GM12864 (cell line): ENCODE data around the gene HOXD9.
A peak's percentile ranks its signal among the peaks of the same experiment; 100 is the strongest.

Experiments used
- DNase-seq: peaks from one replicate; pipeline ENCODE4 v3.0.0-alpha.2; 2011; ENCODE audit warnings: low read depth
- H3K4me3 ChIP-seq: 2 replicates; pipeline ENCODE4 v1.5.1; 2011; ENCODE audit warnings: mild to moderate bottlenecking, low read depth, low read length, control low read depth
- TF ChIP-seq, protein P1 (sequence below): IDR thresholded peaks from 2 replicates; pipeline ENCODE4 v1.5.1; 2011; ENCODE audit warnings: low read depth, mild to moderate bottlenecking, moderate library complexity, low read length, control low read depth, inconsistent platforms; ENCODE audit errors: missing control alignments

Gene HOXD9

DNA sequence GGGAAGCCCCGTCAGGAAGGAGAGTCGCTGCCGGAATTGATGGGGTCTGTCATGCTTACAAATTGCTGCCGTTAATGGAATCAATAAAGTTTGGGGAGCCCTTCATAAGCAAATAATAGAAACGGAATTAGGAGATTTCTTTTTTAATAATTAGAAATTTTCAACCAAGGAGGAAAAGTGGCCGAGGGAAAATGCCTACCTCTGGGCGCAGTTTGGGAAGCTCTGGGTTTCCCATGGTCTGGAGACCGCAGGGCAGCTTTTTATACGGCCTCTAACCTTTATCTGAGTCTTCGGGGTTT is 40.0 kb upstream of the HOXD9 start:
- DNase-seq = no peak
- no peak overlapping the region for H3K4me3 ChIP-seq
- TF ChIP-seq, protein P1, sequence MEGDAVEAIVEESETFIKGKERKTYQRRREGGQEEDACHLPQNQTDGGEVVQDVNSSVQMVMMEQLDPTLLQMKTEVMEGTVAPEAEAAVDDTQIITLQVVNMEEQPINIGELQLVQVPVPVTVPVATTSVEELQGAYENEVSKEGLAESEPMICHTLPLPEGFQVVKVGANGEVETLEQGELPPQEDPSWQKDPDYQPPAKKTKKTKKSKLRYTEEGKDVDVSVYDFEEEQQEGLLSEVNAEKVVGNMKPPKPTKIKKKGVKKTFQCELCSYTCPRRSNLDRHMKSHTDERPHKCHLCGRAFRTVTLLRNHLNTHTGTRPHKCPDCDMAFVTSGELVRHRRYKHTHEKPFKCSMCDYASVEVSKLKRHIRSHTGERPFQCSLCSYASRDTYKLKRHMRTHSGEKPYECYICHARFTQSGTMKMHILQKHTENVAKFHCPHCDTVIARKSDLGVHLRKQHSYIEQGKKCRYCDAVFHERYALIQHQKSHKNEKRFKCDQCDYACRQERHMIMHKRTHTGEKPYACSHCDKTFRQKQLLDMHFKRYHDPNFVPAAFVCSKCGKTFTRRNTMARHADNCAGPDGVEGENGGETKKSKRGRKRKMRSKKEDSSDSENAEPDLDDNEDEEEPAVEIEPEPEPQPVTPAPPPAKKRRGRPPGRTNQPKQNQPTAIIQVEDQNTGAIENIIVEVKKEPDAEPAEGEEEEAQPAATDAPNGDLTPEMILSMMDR = no peak

DNA sequence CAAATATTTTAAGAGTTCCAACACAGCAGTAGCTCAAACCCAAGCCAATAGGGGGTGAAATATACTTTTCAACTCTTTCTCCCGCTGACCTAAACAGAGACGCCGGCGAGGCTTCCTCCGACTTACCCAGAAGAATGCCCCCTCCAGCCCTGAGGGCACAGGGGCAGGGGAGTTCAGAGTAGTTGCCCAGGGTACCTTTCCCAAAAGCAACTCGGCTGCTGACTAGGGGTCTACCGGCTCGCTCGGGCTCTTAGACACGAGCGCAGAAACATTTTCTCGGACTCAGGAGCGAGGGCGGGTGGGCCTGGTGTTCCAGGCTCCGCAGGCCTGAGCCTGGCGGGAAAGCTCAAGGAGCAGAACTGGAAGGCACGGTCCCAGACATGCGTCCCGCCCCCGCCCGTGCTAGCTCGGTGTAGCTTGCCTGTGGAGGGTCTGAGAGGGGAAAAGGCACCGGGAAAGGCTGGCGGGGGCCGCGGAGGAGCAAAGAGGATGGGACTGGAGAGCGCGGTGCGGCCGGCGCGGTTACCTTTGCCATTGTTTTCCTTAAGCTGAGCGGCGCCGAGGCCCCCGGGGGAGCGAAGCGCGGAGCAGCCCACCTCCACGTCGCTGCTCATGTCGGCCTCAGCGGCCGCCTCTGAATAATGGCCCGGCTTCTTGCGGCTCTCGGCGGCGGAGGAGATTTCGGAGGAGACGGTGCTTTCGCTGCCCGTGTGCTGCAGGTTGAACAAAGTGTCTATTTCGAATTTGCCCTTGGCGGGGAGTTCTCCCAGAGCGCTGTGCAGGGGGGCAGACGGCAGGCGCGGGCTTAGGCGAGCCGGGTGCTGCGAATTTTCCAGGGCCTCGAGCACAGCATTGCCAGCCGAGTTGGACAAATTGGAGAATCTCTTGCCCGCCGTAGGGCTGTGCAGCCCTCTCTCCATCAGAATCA is 39.4 kb upstream of the HOXD9 start:
- DNase-seq = no peak
- TF ChIP-seq, protein P1 = no peak
- no peak overlapping the region for H3K4me3 ChIP-seq

DNA sequence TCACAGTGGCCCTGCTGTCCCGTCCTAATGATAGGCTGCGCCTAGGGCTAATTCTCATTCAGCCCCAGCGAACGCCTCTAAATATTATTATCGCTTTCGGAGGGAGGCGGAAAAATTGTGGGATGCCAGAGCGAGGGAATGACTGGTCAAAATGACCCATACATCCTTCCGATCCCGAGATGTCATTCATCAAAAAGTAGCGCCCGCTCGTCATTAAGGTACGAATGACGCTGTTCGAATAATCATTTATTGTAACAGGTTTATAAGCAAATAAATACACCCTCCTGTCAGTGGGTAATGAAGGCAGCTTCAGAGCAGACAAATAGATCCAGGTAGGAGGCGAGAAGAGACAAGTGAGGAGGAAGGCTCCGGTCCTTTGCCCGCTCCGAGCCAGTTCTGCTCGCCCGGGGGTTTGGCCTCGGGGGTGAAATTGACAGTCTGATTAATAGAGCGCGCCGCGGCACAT is 38.7 kb upstream of the HOXD9 start, which contains the start of gene EVX2:
Gene EVX2, minus strand, starts transcription at position 167 of the 466 bp plus-strand sequence. CDS start 186 bp downstream, outside the sequence.
- TF ChIP-seq, protein P1 = no peak
- no peak for DNase-seq
- H3K4me3 ChIP-seq = no peak within 1 kb of the TSS

DNA sequence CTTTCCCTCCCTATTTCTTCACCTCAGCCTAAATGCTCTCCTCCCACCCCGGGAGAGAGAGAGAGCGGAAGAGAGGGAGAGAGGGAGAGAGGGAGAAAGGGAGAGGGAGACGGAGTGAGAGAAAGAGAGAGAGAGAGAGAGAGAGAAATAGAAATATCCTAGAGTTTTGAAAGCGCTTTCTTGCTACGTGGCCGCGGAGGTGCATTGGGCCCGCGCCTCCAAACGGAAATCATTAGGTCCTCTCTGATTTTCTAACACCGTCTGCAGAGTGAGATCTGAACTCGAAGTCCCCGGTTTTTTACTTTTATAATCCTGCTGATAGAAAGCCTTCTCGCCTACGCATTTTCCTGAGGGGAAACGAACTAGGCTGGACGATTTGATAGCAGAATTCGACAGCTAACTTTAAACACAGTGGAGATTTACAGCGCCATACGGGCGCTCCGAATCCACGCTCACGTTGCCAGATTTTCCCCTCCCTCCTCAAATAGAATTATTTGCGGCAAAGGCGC is 37.9 kb upstream of the HOXD9 start:
- TF ChIP-seq, protein P1 = no peak
- DNase-seq = no peak
- H3K4me3 ChIP-seq = no peak overlapping the region

DNA sequence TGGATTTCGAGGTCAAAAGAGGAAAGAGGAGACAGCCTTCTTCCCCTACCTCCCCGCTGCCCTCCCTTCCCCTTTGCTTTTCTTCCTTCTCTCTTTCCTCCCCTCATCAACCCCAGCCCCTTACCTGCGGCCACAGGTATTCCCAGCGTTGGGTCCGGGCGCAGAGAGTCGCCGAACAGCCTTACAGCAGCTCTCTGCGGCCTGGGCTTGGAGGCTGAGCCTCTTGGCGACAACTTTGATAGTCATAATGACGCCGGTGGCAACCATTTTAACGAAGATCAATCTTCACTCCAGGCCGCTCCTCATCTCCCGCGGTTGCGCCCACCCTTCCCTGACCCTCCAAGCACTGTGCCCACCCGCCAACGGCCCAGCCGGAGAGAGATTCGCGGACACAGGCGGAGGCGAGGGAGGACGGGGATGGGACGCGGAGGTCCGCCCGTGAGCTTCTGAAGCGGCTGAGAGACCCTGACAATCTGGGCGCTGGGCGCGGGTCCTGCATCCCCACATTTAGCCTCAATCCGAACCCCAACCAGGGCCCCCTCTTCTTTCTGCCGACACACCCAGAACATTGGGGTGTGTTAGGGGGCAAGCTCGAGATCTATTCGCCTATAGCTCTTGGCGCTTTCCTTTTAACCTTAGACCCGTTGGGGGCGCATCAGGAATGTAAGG is 37.3 kb upstream of the HOXD9 start:
- no peak for DNase-seq
- H3K4me3 ChIP-seq = no peak overlapping the region
- TF ChIP-seq, protein P1 = no peak

DNA sequence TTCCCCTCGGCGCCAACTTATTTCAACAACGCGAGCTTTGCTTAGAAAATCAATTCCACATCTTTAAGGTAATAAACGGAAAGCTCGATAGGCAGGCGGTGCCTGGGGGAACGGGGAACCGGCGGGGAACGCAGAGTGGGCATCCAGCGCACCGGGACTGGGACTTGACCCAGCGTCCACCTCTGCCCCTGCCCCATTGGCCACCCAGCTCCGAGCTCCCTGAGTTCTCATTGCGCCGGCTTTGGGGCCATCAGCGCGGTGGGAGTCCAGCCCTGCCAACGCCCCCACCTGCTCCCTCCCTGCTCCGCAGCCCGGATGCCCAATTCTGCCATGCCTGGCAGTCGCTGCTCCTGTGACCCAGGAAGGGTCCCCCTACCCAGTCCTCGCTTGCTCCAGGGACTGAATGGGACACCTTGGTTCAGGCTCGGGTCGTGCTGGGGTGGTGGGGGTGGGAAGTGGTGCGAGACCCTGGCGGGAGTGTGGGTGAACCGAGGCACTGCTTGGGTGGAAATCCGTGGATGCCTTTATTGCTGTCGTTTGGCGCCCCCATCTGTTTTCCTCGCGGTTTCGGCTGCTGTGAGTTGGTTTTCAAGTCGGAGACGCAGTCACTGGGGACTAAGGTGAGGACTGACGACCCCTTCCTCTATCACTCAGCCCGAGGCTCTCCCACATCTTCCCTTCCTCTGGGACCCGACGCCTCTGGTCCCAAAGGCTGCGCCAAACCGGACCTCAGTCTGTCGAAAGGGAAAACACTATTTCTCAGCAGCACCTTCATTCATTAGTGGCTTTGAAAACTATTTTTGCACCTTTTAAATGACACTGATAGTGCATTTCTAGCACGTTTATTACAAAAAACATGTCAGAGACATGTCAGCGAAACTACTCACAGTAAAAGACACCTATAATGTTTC is 36.4 kb upstream of the HOXD9 start:
- no peak for DNase-seq
- H3K4me3 ChIP-seq = no peak overlapping the region
- TF ChIP-seq, protein P1 = peak; percentile 42
